ENCODE data around the gene KRT23.

Gene KRT23, protein sequence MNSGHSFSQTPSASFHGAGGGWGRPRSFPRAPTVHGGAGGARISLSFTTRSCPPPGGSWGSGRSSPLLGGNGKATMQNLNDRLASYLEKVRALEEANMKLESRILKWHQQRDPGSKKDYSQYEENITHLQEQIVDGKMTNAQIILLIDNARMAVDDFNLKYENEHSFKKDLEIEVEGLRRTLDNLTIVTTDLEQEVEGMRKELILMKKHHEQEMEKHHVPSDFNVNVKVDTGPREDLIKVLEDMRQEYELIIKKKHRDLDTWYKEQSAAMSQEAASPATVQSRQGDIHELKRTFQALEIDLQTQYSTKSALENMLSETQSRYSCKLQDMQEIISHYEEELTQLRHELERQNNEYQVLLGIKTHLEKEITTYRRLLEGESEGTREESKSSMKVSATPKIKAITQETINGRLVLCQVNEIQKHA

DNA sequence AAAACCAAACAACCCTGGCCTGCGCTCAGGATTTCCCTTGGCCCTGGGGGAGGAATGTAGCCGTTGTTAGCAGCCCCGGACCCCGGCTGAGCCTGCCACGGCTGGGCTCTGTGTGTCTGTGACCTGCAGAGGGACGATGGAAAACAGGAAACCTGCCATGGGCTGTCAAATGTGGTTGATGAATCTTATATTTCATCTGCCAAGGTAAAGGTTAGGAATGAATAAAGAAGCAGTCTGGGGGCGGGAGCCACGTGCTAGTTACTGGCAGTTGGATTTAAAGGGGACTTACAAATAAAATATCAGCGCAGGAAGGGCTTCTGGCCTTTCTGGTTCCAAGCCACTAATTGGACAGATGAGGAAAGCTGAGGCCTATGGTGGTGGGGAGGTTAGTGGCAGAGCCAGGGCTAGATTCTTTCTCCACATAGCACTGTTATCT lies at the start of gene KRT23:
KRT23 (minus strand) TSS at position 263 of the 436 bp plus-strand sequence. CDS start 1,043 bp downstream, outside the sequence.
- no peak for DNase-seq

DNA sequence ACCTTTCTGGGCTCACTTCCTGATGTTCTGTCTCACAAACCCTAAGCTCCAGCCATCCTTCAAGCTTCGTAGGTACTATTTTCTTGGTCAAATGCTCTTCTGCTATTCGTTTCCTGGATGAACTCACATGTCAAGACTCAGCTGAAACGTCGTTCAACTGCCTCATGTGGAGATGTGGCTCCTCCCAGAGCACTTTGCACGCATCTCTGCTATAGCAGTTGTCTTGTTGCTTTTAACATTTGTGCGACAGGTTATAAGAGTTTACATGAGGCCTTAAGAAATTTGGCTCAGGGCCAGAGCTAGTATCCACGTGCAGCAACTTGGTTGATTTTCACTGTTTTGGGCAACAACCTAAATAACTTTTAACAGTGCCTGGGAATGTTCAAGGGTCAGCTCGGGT lies 49.5 kb upstream of the KRT23 start:
- no peak for DNase-seq

DNA sequence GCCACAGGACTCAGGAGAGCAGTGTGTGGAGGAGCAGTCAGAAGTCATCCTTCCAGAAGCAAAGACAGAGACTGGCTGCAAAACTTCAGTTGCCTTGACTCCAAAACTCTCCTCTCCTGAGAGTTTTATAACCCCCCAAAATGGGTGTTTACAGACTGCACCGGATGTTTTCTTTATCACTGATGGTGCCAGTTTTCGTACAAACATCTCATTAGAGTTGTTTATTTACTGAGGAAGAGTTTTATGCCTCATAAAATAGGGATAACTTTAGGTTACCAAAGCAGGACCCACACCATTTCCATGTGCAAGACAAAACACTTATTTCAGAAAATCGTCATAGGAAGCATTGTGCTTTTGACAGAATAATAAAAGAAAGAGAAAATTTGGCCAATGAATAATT lies 46.8 kb upstream of the KRT23 start, which contains the start of gene KRT40:
KRT40 (minus strand) TSS at position 101 of the 400 bp plus-strand sequence; CDS start at position 48, 53 bp downstream.
- DNase-seq: no peak

GRCh38 chr17:40981115-40981514 lies 43.7 kb upstream of the KRT23 start:
- no peak for DNase-seq

DNA sequence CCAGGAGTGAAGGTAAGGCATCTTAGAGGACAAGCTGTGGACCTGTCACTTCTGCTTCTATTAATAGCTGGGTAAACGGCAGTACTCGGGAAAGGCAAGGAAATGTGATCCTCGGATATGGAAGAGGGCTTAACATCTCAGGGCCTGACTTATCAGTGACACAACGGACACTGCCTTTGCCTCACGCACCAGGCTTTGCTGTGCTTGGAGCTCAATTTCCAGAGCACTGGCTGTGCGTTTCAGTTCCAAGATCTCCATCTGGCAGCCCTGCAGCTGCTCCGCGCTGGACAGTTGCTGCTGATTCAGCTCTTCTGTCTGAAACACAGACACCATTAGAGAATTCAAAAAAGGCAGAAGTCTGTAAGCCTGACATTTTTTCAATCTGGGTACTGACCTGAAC lies 43.1 kb upstream of the KRT23 start:
- DNase-seq: no peak

- DNase-seq: no peak
These were observed 42.7 kb upstream of the KRT23 start for GRCh38 chr17:40980117-40980516.

DNA sequence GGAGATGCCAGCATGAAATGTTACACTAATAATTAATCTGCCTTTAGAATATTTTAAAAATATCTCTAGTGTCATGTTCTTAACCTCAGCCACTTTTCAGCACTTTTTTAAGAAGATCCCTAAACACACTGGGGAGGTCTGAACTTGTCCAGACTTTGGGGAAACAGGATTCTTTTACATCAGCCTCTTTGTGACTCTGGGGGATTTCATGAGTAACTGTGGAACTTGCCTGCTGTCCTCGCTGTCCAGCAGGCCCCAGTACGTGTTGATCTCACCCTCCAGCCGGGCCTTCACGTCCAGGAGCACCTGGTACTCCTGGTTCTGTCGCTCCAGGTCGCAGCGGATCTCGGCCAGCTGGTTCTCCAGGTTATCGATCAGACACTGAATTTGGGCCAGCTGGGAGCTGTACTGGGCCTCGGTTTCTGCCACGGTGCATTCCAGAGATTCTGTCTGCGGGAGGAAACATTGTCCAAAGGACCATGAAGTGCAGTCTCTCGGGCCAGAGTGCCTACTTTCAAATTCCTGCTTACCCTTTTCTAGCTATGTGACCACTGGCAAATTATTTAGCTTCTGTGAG lies 41.2 kb upstream of the KRT23 start:
- DNase-seq: no peak

DNA sequence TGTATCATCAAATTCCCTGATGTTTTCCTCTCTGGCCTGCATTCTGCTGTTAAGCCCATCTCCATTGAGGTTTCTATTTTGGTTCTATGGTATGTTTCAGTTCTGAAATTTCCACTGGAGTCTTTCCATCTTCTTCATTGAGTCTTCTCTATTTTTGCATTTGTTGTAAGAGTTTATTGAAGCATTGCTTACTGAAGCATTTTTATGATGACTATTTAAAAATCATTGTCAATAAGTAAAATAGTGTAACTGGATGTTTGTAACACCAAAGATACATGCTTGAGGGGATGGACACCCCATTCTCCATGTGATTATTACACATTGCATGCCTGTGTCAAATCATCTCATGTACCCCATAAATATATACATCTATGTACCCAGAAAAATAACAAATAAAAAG lies 38.1 kb upstream of the KRT23 start:
- no peak for DNase-seq

- no peak for DNase-seq
These were observed 36.9 kb upstream of the KRT23 start for GRCh38 chr17:40974366-40974765.

- DNase-seq: no peak
These were observed 30.1 kb upstream of the KRT23 start for GRCh38 chr17:40967582-40967981.

DNA sequence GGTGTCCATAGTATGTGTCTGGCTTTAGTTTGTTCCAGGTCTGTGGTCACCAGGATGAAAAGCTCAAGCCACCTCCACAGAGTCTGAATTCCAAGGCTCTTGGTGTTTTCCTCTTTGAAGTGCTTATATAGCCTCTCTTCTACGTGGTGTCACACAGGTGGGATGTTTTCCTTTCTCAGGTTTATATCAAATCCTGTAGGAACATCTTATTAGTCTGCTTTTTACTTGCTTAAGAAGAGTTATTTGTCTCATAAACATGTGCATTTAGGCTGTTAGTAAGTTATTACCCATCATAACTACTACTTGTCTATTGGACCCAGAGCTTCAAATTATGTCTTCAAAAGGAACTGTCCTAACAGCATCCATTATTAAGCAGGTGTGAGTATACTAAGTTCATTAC lies 29.4 kb upstream of the KRT23 start, which contains the start of gene KRT39:
KRT39 (minus strand) TSS at position 101 of the 400 bp plus-strand sequence; CDS start at position 9, 92 bp downstream.
- DNase-seq: no peak

DNA sequence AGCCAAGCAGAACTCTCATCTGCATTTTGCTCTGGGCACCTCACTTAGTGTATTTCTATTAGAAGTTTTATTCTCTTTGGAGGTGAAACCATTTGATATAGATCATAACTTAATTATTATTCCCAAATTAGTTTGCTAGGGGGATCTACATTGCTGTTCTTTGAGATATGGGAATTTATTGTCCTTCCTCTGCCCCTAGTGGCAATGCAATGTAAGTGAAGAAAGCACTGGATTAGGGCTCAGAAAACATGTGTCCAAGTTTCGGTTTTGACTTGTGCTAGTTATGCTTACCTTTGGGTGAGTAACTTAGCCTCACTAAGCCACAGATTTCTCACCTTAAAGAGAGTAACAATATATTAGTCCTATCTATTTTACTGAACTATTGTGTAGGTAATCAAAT lies 26.4 kb upstream of the KRT23 start:
- DNase-seq: peak; percentile 27 to 32

DNA sequence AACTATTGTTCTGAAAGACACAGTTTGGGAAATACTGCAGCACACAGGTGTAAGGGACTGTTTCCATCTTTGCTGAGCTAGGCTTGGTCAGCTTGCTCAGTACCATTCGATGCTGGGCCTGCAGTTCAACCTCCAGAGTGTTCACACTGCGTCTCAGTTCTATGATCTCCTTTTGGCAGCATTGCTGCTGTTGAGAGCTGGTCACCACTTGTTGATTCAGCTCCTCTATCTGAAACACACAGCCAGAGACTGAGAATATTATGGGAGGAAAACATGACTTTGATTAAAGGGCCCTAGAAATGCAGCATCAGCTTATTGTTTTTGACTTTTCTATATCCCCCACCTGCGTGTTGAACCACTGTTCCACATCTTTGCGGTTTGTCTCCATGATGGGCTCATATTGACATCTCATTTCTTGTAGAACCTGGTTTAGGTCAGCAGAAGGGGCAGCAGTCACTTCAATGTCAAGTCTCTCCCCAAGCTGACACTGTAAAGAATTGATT lies 24.7 kb upstream of the KRT23 start:
- DNase-seq: no peak

DNA sequence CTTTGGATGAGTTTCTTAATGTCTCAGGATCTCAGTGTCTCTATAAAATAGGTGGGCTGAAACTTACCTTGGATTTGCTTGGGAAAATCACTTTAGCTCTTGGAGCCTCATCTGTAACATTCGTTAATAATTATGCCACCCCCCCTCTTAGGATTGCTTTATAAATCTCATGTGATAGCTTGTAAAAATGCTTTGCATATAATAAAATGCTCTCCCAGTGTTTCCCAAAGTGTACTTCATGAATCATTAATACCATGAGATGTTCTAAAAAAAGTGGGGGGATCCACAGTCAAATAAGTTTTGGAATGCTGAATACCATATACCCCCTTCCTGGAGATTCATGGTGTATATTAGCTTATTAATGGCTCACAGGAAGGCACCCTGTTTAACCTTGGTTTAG lies 24.1 kb upstream of the KRT23 start:
- DNase-seq: no peak

GRCh38 chr17:40960144-40960543 lies 22.7 kb upstream of the KRT23 start:
- DNase-seq: no peak

DNA sequence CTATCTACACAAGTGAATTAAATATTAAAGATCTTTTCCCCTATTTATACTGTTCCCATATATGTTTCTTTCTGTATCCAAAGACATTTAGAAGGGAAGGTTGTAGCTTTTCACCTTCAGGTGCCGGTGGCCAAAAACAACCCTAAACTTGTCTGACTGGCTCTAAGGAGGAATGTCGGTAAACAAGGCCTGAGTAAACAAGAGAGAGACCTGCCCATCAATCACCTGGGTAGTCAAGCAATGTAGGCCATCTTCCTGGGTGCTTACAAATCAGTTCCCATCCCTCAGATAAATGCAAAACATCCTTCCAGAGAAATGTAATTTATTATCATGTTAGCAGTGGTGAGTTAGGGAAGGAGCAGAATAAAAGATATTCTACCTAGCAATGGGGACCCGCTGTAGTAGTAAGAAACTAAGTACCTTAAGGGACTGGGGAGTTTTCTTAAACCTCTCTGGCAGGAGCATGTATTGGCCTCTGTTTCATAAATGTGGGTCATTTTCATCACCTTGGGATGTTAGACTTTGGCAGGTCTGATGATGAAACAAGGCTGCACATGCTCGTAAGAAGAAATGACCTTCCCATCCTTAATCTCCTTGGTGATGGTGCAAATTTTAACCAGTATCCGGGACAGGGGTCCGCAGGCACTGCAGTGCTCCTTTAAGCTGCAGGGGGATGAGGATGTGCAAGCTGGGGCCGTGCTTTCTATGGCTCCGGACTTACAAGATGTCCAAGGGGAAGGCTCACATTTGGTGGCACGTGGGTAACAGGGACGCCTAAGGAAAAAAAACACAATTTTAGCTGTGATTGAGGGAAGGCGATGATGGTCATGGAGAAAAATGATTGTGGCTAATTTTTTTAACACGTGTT lies 20.9 kb upstream of the KRT23 start:
- no peak for DNase-seq

- no peak for DNase-seq
These were observed 19.2 kb upstream of the KRT23 start for GRCh38 chr17:40956401-40957254.

- no peak for DNase-seq
These were observed 16.4 kb upstream of the KRT23 start for GRCh38 chr17:40953881-40954280.

- DNase-seq: no peak
These were observed 15.2 kb upstream of the KRT23 start for GRCh38 chr17:40952661-40953060.

DNA sequence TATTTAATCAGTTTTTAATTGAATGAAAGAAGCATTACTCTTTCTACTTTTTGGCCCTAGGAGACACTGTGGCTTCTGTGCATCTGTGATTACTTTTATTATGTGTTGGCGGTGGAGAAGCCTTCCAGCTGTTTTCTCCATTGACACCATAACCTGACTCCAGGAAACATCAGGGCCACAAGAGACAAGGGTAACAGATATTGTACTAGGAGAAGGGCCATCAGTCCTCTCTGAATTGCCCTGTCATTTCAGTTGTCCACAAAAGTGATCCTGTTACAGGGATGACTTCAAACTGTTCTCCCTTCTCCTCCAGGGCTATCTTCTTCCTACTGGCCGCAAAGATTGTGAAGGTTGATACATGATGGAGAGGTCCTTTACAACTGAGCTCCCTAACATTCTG lies 14.7 kb upstream of the KRT23 start:
- DNase-seq: no peak

DNA sequence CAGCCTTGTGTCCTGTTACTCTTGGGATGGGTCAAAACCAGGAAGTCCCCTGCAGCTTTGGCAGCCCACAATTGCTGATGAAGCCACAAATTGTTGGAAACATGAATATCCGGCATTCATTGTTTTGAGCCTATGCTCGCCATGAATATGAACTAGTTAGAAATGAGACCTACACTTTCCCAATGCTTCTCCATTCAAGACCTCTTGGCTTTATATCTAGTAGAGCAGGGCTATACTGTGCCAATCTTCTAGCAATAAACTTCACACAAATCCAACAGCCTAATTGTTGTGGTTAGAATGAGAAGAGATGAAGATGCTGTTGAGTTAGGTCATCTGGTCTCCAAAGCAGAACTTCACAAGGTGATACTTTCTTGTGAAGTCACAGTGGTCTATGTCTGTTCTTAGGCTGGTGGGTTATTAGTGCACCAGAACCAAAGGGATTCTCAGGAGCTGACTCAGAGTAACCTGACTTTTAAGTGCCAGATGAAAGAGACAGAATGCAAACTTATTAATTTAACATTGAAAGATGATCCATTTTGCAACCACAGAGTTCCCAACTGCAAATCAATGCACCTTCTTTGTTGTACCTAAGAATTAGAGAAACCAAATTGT lies 13.7 kb upstream of the KRT23 start:
- no peak for DNase-seq

DNA sequence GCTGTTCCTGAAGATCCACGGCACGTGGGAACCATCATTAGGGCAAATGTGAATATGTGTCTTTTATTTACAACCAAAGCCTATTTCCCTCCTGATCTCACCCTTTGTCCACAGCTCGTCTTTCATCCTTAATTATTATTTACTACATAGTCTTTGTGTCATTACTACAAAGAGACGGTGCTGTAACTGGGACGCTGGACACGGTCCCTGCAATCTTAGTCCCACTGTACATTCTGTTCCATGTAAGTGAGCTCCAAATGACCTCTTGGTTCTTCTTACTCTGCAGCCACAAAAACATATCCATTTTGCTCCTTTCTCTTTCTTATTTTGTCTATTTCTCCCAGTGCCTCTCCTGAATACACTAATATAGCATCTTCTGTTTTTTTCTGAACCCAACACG lies 12.7 kb upstream of the KRT23 start:
- no peak for DNase-seq

All from AML-193 (cell line).